Pons (tissue), 1 donor: ENCODE results near the gene RAD52.

ENCODE experiments used
- DNase-seq: peaks from one replicate; pipeline ENCODE4 v3.0.0-alpha.2; 2016; ENCODE audit warnings: low spot score

Gene RAD52

DNA sequence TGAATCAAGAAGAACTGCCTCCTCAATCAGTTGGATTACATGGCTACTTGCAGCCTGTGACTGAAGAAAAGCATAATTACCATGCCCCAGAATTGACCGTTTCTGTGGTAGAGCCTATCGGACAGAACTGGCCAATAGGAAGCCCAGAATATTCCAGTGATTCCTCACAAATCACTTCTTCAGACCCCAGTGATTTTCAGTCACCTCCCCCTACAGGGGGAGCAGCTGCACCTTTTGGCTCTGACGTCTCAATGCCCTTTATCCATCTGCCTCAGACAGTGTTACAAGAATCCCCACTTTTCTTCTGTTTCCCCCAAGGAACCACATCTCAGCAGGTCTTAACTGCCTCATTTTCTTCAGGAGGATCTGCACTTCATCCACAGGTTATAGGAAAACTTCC lies 80.8 kb downstream of the RAD52 start:
- DNase-seq: no peak

GRCh38 chr12:867905-868304 lies 81.6 kb downstream of the RAD52 start:
- no peak for DNase-seq

- no peak for DNase-seq
Measured at GRCh38 chr12:865614-866013, 83.9 kb downstream of the RAD52 start.

DNA sequence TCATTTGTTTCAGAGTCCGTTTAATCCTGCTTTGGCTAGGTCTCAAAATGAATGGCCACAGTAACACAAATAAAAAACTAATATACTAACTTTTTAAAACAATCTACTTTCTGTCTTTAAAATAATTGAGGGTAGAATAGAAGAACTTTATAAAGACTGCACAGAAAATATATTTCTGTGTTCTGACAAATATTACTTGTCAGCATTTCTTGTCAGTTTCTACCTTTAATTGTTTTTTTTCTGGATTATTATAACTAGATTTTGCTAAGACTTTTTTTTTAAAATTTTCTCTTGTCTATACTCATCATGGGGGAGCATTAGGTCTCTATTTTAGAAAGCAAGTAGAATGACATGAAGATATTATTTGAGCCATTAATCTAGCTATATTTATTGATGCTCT lies 86.2 kb downstream of the RAD52 start:
- DNase-seq: no peak

- no peak for DNase-seq
Measured at GRCh38 chr12:862303-862911, 87.1 kb downstream of the RAD52 start.
